NCI-H187 (cell line): ENCODE measurements around the gene SLC38A1.
"Not testable (repeated sequence)": the region's sequence is repeated elsewhere in the genome, so short reads cannot be mapped to it uniquely, and the experiment has no call there.

Experiments
- DNase-seq, 2 experiments: peaks; one replicate each; lab custom pipeline; 2025; lab: John Stamatoyannopoulos, UW

SLC38A1 gene

DNA sequence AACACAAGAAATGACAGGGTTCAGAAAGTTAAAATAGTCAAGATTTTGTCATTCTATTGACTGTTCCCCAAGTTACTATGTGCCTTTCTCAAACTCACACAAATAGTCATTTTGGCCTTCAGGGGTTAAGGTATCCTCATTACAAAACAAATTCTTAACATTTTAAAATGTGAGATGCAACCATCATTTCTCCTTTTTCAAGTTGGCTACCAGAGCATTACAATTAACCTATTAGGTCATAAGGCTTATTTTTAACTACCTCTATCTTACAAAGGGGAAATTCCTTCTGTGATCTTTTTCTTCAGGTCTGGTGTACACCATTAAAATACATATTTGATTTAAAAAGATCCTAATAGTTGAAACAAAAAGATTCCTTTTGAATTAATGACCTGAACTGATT, 61.2 kb downstream of the SLC38A1 start:
- DNase-seq: no peak

DNA sequence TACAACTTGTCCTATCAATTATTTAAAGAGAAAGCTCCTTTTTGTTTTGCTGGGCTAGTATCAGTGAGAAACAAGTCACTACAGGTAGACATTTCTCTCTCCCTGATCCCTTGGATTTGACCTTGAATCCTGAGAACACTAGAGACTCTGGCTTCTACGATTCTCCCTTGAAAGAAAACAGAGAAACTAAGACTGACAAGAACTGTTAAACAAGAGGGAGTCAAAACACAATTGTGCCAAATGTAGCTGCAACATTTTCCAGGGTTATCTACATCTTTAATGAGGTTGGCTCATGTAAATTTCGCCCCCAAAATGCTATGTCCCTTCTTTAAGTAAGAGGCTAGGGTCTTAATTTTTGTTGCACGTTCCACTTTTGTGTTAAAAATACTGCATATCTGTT, 62.4 kb downstream of the SLC38A1 start:
- no peak for DNase-seq

- no peak for DNase-seq
Observed at GRCh38 chr12:46205294-46205693, 63.5 kb downstream of the SLC38A1 start.

DNA sequence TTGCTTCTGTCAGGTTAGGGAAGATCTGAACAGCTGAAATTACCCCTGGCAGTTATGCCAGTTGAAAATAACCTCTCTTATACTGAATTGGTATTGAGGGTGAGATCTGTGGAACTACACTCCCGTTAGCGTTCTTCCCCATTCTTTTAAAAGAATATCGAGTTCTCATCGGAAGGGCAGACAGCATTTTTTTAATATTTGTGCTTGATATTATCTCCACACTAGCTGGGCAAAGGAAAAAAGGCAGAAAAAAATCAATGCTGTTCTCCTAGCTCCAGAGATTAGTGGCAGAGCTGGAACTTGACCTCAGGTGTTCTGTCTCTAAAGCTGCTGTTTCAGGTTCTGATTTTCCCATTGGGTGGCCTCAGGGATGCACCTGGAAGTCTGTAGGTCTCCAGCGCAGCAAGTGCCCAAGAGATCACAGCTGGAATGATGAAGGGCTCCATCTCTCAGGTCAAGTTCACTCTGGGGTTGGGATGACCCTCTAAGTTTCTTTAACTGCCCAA, 67.5 kb downstream of the SLC38A1 start:
- DNase-seq: no peak

DNA sequence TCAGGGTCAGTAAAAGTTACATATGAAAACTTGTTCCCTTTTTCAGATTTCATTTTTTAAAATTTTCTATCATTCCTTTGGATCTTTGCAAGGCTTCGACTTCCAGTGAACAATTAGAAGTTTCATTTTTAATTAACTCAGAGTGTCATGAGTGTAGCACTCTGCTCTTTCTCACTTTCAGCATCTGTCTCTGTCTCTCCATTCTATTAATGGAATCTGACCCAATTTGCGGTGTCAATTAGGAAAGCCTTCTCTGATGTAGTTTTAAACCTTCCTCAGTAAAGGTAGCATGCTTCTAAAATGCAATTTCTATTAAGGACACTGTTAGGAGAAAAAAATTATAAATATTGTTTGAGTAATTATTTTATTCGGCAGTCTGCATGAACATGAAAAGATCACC, 68.3 kb downstream of the SLC38A1 start:
- no peak for DNase-seq

GRCh38 chr12:46198913-46199312, 69.9 kb downstream of the SLC38A1 start:
- DNase-seq: no peak

- no peak for DNase-seq
Observed at GRCh38 chr12:46197883-46198282, 71.0 kb downstream of the SLC38A1 start.

DNA sequence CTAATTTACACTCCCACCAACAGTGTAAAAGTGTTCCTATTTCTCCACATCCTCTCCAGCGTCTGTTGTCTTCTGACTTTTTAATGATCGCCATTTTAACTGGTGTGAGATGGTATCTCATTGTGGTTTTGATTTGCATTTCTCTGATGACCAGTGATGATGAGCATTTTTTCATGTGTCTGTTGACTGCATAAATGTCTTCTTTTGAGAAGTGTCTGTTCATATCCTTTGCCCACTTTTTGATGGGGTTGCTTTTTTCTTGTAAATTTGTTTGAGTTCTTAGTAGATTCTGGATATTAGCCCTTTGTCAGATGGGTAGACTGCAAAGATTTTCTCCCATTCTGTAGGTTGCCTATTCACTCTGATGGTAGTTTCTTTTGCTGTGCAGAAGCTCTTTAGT, 78.3 kb downstream of the SLC38A1 start:
- DNase-seq: not testable (repeated sequence)

DNA sequence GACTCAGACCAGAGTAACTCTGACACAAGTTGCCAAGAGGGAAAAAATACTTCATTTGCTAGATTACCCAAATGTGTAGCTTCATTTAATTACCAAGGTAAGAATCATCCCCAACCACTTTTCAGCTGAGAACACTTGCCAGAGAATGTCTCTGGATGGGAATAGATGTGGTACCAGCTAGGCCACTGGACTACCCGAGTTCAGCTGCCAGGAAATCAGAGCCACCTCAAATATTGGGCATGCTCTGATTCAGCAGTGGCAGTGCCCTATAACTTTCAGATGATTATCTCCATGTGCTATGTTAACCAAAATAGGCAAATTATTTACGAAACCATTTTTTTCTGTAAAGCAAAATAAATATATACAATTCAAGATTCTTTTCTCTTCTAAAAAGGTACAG, 80.7 kb downstream of the SLC38A1 start:
- no peak for DNase-seq

GRCh38 chr12:46187023-46187422, 81.8 kb downstream of the SLC38A1 start:
- no peak for DNase-seq

GRCh38 chr12:46186088-46186487, 82.8 kb downstream of the SLC38A1 start:
- DNase-seq: no peak

- no peak for DNase-seq
Observed at GRCh38 chr12:46185686-46186085, 83.2 kb downstream of the SLC38A1 start.

- no peak for DNase-seq
Observed at GRCh38 chr12:46184798-46185595, 83.8 kb downstream of the SLC38A1 start.

- DNase-seq: no peak
Observed at GRCh38 chr12:46183112-46183511, 85.7 kb downstream of the SLC38A1 start.

- no peak for DNase-seq
Observed at GRCh38 chr12:46181465-46181864, 87.4 kb downstream of the SLC38A1 start.

GRCh38 chr12:46179693-46180452, 89.0 kb downstream of the SLC38A1 start:
- no peak for DNase-seq

GRCh38 chr12:46177837-46178608, 90.8 kb downstream of the SLC38A1 start:
- DNase-seq: no peak

GRCh38 chr12:46177025-46177424, 91.8 kb downstream of the SLC38A1 start:
- no peak for DNase-seq

- no peak for DNase-seq
Observed at GRCh38 chr12:46174919-46175318, 93.9 kb downstream of the SLC38A1 start.

DNA sequence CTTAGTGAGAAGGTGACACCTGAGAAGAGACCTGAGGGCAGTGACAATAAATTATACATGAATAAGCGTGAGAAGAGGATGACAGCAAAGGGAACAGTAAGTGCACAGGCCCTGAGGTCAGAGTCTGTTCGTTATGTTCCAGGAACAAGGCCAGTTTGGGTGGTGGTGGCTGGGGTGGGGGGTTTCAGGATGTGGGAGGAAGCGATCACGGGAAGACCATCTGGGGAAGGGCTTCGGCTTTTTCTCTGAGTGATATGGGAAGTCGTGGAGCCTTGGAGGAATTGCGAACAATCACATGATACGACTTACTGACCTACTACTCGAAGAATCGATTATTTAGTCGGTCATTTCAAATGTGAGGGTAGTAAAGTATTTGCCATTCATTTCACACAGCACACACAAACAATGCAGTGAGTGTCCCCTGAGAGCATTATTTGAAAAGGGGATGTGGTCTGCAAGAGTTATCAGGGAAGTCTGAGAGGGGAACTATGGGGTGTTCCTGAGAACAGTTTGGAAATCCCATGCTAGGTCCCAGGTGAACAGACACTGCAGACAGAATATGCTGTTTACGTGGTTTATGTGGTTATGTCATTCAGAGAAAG, 94.7 kb downstream of the SLC38A1 start:
- DNase-seq: no peak

DNA sequence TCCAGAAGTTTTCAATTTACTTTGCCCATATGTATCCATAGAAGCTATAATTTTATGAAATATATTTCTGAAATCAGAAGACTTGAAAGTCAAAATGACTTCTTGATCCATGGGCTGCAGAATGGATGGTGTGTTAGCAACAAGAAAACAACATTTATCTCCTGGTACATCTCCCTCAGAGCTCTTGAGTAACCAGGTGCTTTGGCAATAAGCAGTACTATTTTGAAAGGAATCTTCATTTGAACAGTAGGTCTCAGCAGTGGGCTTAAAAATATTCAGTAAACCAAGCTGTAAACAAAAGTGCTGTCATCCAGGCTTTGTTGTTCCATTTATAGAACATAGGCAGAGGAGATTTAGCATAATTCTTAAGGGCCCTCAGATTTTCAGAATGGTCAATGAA, 100.4 kb downstream of the SLC38A1 start:
- DNase-seq: no peak

DNA sequence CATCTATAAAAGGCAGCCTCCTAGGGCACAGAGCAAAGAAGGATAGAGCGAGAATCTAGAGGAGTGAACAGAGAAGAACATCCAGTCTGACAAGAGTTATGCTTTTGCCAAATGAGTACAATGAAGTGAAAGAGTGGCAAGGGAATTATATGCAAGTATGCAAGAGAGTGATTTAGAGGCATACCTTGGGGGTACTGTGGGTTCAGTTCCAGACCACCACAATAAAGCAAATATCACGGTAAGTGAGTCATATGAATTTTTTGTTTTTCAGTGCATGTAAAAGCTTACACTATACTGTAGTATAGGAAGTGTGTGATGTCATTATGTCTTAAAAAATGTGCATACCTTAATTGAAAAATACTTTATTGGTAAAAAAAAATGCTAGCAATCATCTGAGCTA, 101.4 kb downstream of the SLC38A1 start:
- DNase-seq: no peak
